Measurements from ENCODE around the gene COX19.
"Not testable (repeated sequence)": the region's sequence is repeated elsewhere in the genome, so short reads cannot be mapped to it uniquely, and the experiment has no call there.

COX19 gene

GRCh38 chr7:931871-932650, 43.3 kb downstream of the COX19 start:
- in situ Hi-C loops (cut with MboI; ENCODE audit: low sequenced_read_pairs): no loop called here

GRCh38 chr7:930975-931758, 44.2 kb downstream of the COX19 start:
- in situ Hi-C loops (cut with MboI; ENCODE audit: low sequenced_read_pairs): no loop called here

GRCh38 chr7:929311-929711, 46.0 kb downstream of the COX19 start:
- in situ Hi-C loops (cut with MboI; ENCODE audit: low sequenced_read_pairs): no loop called here

GRCh38 chr7:927031-927671, 48.2 kb downstream of the COX19 start:
- in situ Hi-C loops (cut with MboI; ENCODE audit: low sequenced_read_pairs): no loop called here

GRCh38 chr7:926061-927030, 49.0 kb downstream of the COX19 start:
- in situ Hi-C loops (cut with MboI; ENCODE audit: low sequenced_read_pairs): no loop called here

GRCh38 chr7:925601-926000, 49.7 kb downstream of the COX19 start:
- in situ Hi-C loops (cut with MboI; ENCODE audit: low sequenced_read_pairs): no loop called here

GRCh38 chr7:924541-925231, 50.7 kb downstream of the COX19 start:
- in situ Hi-C loops (cut with MboI; ENCODE audit: low sequenced_read_pairs): no loop called here

GRCh38 chr7:924042-924441, 51.3 kb downstream of the COX19 start:
- in situ Hi-C loops (cut with MboI; ENCODE audit: low sequenced_read_pairs): not testable (repeated sequence)

GRCh38 chr7:923108-924041, 52.0 kb downstream of the COX19 start:
- in situ Hi-C loops (cut with MboI; ENCODE audit: low sequenced_read_pairs): no loop called here

GRCh38 chr7:922334-923107, 52.8 kb downstream of the COX19 start:
- in situ Hi-C loops (cut with MboI; ENCODE audit: low sequenced_read_pairs): no loop called here

GRCh38 chr7:921581-922333, 53.6 kb downstream of the COX19 start:
- in situ Hi-C loops (cut with MboI; ENCODE audit: low sequenced_read_pairs): no loop called here

GRCh38 chr7:921071-921461, 54.3 kb downstream of the COX19 start:
- in situ Hi-C loops (cut with MboI; ENCODE audit: low sequenced_read_pairs): no loop called here

GRCh38 chr7:920351-921070, 54.8 kb downstream of the COX19 start:
- in situ Hi-C loops (cut with MboI; ENCODE audit: low sequenced_read_pairs): no loop called here

GRCh38 chr7:919924-920341, 55.4 kb downstream of the COX19 start:
- in situ Hi-C loops (cut with MboI; ENCODE audit: low sequenced_read_pairs): no loop called here

GRCh38 chr7:919114-919442, 56.3 kb downstream of the COX19 start:
- in situ Hi-C loops (cut with MboI; ENCODE audit: low sequenced_read_pairs): no loop called here

- in situ Hi-C loops (cut with MboI; ENCODE audit: low sequenced_read_pairs): no loop called here
These were observed 56.8 kb downstream of the COX19 start for GRCh38 chr7:918441-919113.

- in situ Hi-C loops (cut with MboI; ENCODE audit: low sequenced_read_pairs): no loop called here
These were observed 57.3 kb downstream of the COX19 start for GRCh38 chr7:918118-918425.
